ENCODE measurements around the gene RIOX2.
"Not testable (repeated sequence)": the region's sequence is repeated elsewhere in the genome, so short reads cannot be mapped to it uniquely, and the experiment has no call there.

Gene RIOX2

DNA sequence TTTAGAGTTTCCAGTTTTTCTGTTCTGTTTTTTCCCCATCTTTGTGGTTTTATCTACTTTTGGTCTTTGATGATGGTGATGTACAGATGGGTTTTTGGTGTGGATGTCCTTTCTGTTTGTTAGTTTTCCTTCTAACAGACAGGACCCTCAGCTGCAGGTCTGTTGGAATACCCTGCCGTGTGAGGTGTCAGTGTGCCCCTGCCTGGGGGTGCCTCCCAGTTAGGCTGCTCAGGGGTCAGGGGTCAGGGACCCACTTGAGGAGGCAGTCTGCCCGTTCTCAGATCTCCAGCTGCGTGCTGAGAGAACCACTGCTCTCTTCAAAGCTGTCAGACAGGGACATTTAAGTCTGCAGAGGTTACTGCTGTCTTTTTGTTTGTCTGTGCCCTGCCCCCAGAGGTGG is 62.4 kb downstream of the RIOX2 start:
- DNase-seq: not testable (repeated sequence)

DNA sequence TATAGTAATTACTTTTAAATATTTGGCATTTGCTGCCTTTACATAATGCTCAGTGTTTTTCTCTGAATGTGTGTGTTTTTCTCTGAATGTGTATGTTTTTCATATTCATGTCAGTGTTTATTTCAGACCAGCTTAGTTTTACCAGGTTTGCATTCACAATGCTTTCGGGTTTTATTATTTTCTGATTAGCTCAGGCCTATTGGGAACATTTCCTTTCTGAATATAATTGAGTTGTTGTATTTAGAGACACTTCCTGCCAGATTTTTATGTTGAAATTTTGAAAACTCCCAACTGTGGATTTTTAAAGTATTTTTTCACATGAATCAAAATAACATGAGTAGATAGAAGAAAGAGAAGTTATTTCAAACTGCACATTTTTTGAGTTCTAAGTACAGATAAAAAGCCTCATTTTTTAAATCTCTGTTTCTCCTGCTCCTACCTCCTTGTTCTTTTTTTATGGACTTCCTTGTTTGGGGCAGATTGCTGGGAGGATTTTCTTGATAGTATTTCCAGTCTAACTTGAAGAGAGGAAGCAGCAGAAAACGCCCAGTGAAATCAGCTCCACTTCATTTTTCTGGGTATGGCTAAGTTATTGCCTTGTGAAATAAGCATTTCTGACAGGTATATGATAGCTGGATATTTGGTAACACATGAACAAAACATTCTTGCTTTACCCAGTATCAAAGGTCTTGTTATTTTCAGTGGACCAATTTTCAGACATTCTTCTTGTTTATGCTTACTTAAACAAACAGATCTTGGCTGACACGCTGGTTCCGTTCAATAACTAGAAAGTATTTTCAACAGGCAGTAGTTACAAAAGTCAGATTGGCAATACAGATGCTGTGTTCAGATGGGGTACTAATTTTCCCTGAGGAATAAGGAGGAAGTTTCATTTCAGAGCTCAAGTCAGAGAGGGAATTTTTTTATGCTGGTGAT is 70.7 kb downstream of the RIOX2 start:
- DNase-seq: no peak

DNA sequence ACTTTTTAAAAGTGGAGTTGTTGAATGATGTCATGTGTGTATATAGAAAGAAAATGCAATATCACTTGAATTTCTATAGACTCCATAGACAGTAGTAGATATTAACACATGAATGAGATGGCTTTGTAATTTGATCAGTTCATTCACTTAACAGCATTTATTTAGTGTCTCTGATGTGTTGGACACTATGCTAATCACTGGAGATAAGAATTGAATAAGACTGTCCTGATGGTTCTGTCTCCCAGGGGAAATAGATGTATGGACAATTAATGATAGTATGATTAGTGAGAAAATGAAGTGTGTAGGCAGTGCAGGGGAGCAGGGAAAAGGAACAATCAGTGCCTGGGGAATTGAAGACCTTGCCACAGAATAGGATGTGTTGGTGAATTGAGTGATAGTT is 72.9 kb downstream of the RIOX2 start:
- no peak for DNase-seq

DNA sequence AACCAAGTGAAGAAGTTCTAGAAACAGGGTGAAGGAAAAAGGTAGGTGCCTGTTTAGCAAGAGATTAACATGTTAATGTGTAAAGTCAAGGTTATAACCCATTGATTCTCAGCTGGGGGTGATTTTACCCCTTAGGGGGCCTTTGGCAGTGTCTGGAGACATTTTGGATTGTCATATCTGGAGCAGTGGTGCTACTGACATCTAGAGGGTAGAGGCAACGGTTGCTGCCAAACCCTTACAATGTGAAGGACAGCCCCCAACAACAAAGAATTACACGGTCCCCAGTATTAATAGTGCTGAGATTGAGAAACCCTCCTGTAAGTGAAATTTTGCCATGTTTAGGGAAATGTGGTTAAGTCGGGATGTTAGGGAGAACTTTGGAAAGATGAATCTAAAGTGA is 75.7 kb downstream of the RIOX2 start:
- no peak for DNase-seq

DNA sequence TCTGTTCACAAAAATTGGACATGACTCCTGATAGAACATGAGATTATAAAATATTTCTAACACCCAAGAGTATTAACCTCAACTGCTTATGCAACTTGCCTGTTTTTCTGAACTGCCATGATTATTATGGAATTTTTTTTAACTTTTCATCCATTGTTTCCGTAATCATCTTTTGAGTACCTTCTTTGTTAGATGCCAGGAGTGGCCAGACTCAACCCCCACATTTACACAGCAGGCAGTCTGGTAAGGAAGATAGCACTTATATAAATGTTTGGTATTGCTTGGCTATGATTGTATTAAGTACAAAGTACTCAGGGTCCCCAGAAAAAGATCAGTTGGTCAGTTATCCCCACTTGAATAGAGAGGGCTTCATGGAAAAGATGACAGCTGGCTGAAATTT is 76.1 kb downstream of the RIOX2 start:
- DNase-seq: no peak

DNA sequence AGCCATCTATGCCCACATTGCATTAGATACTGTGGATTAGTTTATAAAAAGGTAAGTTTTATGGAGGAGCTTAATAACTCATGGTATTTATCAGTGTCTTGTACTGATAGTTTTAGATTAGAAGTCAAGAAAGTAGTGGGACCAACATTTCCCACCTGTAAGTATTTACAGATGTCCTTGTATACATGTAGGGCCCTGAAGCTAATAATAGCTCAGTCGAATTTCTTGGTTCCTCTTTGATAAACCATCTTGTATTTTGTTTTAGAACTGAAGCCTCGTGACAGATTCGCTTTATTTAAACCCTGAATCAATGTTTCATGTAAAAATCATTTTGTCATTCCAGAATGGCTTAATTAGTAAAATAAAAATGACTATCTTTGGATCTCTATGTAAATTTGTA is 77.0 kb downstream of the RIOX2 start:
- no peak for DNase-seq

DNA sequence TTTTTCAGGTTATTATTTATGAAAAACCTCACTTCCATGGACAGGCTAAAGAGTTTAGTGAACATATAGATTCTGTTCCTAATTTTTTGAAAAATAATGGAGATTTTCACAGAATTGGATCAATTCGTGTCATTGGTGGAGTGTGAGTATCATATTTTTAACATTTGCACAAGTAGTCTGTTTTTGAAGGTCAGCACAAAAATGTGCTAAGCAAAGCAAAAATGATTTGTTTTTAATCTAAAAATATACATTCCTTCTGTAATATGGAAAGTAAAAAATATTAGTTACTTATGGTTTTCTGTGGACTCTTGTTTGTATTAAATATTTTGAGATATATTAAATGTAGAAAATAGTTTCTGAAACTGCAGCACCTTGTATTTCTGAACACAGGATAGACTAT is 79.4 kb downstream of the RIOX2 start:
- DNase-seq: no peak

All from left hindlimb (tissue), 1 donor.